Lower lobe of right lung (tissue), 2 donors: ENCODE measurements around the gene DUSP16. TPM values are rescaled to one million over a fixed set of nuclear protein-coding genes. Genes with fewer than 3 reads are reported as not detected.

Source experiments
- ATAC-seq, 2 donors: fragments of 200-7000 bp; cut with Tn5 transposase; one replicate each; pipeline ENCODE4 v1.9.1; 2020 to 2022; ENCODE audit warnings: mild to moderate bottlenecking in 2 of 2, moderate library complexity in 2 of 2
- DNase-seq: peaks from one replicate; pipeline ENCODE4 v3.0.0-alpha.2; 2020
- H3K27ac ChIP-seq: fragments of 200-600 bp; one replicate; pipeline ENCODE4 v1.8.0; 2022
- H3K27me3 ChIP-seq: fragments of 200-600 bp; one replicate; pipeline ENCODE4 v1.8.0; 2022; ENCODE audit warnings: low read depth
- H3K36me3 ChIP-seq: fragments of 200-600 bp; one replicate; pipeline ENCODE4 v1.8.0; 2022; ENCODE audit warnings: mild to moderate bottlenecking
- H3K4me1 ChIP-seq: fragments of 200-600 bp; one replicate; pipeline ENCODE4 v1.8.0; 2022
- H3K4me3 ChIP-seq: fragments of 200-600 bp; one replicate; pipeline ENCODE4 v1.8.0; 2022; ENCODE audit warnings: mild to moderate bottlenecking
- H3K9me3 ChIP-seq: fragments of 200-600 bp; one replicate; pipeline ENCODE4 v1.8.0; 2022
- CTCF ChIP-seq: fragments of 200-600 bp; IDR thresholded peaks from one replicate; pipeline ENCODE4 v1.8.0; 2022; ENCODE audit warnings: antibody characterized with exemption, mild to moderate bottlenecking
- intact Hi-C: fragments of 100-400 bp; cut with DNase I; formaldehyde crosslinking; loops from one replicate; pipeline ENCODE4 v1.11.0; 2022
- total RNA-seq: library from RNA; stranded (reverse); fragmentation: NEBNext Ultra II Directional; extraction: Animal tissue kit (Norgen Biotek cat#: 25700); gene quantifications from one replicate; pipeline ENCODE4 v1.2.1, GENCODE V29; 2021
- donor health status: DM: no; HTN: yes; CAD: no; lungs with severe emphysema.

DUSP16 gene
- total RNA-seq, 1 donor from 2014 or later = 44.0 TPM

GRCh38 chr12:12480074-12480473 is 82.6 kb downstream of the DUSP16 start:
- Histone ChIP-seq H3K27me3 (no peaks in the 10 kb centered on the region), H3K27ac (no peak overlapping the region), H3K4me3 (no peak overlapping the region), H3K4me1 (peaks cover 11% of the 10 kb centered on the region), H3K36me3 (peaks cover 77% of the 10 kb centered on the region), H3K9me3 (no peaks in the 10 kb centered on the region)
- DNase-seq (no peak), ATAC-seq (no peak)
- TF ChIP-seq CTCF = no peak
- intact Hi-C loops = no loop called here

- intact Hi-C loops = no loop called here
- Histone ChIP-seq H3K27me3 (no peaks in the 10 kb centered on the region), H3K4me1 (no peaks in the 10 kb centered on the region), H3K9me3 (no peaks in the 10 kb centered on the region), H3K36me3 (peaks cover 69% of the 10 kb centered on the region), H3K4me3 (no peak overlapping the region), H3K27ac (no peak overlapping the region)
- no peak for DNase-seq
- TF ChIP-seq CTCF = no peak
- no peak for ATAC-seq
Observed at GRCh38 chr12:12477532-12477890, 85.2 kb downstream of the DUSP16 start.

GRCh38 chr12:12476857-12477531 is 85.7 kb downstream of the DUSP16 start:
- no peak for TF ChIP-seq CTCF
- DNase-seq (no peak), ATAC-seq (no peak)
- Histone ChIP-seq H3K9me3 (no peaks in the 10 kb centered on the region), H3K4me1 (no peaks in the 10 kb centered on the region), H3K27ac (no peak overlapping the region), H3K27me3 (no peaks in the 10 kb centered on the region), H3K4me3 (no peak overlapping the region), H3K36me3 (peaks cover 64% of the 10 kb centered on the region)
- intact Hi-C loops = no loop called here

GRCh38 chr12:12474931-12475795 is 87.5 kb downstream of the DUSP16 start:
- Histone ChIP-seq H3K27me3 (no peaks in the 10 kb centered on the region), H3K9me3 (no peaks in the 10 kb centered on the region), H3K27ac (peak overlapping the region; percentile 54), H3K4me3 (no peak overlapping the region), H3K4me1 (no peaks in the 10 kb centered on the region), H3K36me3 (peaks cover 55% of the 10 kb centered on the region)
- TF ChIP-seq CTCF = no peak
- DNase-seq = no peak
- ATAC-seq = peak; percentile 52 to 54
- intact Hi-C loops = no loop called here

GRCh38 chr12:12474471-12474928 is 88.2 kb downstream of the DUSP16 start:
- Histone ChIP-seq H3K4me1 (no peaks in the 10 kb centered on the region), H3K9me3 (no peaks in the 10 kb centered on the region), H3K4me3 (no peak overlapping the region), H3K36me3 (peaks cover 48% of the 10 kb centered on the region), H3K27me3 (no peaks in the 10 kb centered on the region), H3K27ac (peak overlapping the region; percentile 54)
- ATAC-seq (no peak), DNase-seq (no peak)
- TF ChIP-seq CTCF = no peak
- intact Hi-C loops = no loop called here
